Neutrophil (primary cell): Measurements from ENCODE around the gene CREG1.

Experiments
- H3K27ac ChIP-seq: fragments of 200-600 bp; sonication (generic); 2 replicates; pipeline ENCODE4 v1.5.1; 2016; ENCODE audit warnings: mild to moderate bottlenecking, moderate library complexity
- H3K27me3 ChIP-seq: fragments of 200-600 bp; sonication (generic); 2 replicates; pipeline ENCODE4 v1.6.0; 2016; ENCODE audit warnings: mild to moderate bottlenecking
- H3K36me3 ChIP-seq: fragments of 200-600 bp; sonication (generic); 2 replicates; pipeline ENCODE4 v1.5.1; 2017
- H3K4me1 ChIP-seq, 2 experiments: fragments of 200-600 bp in 1 of 2; sonication (generic) in 1 of 2; 1 replicate in 1 of 2; 2 replicates in 1 of 2; pipeline versions ENCODE4 v1.5.1 to v1.6.1; 2013 to 2016; ENCODE audit warnings: low read depth in 1 of 2, low read length in 1 of 2, mild to moderate bottlenecking in 1 of 2, moderate library complexity in 1 of 2; ENCODE audit not compliant: control insufficient read depth in 1 of 2, insufficient read depth in 1 of 2
- H3K4me3 ChIP-seq, 2 experiments: fragments of 200-600 bp in 1 of 2; sonication (generic) in 1 of 2; 1 replicate in 1 of 2; 2 replicates in 1 of 2; pipeline ENCODE4 v1.5.1; 2013 to 2016; ENCODE audit warnings: low read depth in 1 of 2, low read length in 1 of 2, mild to moderate bottlenecking in 1 of 2, moderate library complexity in 1 of 2
- H3K9me3 ChIP-seq: fragments of 200-600 bp; sonication (generic); 2 replicates; pipeline ENCODE4 v1.5.1; 2016
- CTCF ChIP-seq: fragments of 200-600 bp; sonication (generic); IDR thresholded peaks from 2 replicates; pipeline ENCODE4 v1.5.1; 2016; ENCODE audit warnings: antibody characterized with exemption

Gene CREG1

GRCh38 chr1:167567663-167568062, 14.1 kb upstream of the CREG1 start:
- no peaks in the 10 kb centered on the region for H3K27me3 ChIP-seq
- no peak for TF ChIP-seq CTCF

GRCh38 chr1:167566766-167567165, 13.2 kb upstream of the CREG1 start:
- peaks cover 14 to 21% of the 10 kb centered on the region in 2 experiments for H3K4me1 ChIP-seq

More at GRCh38 chr1:167567663-167568062, 14.1 kb upstream of the CREG1 start:
- Histone ChIP-seq H3K4me1 (peaks cover 14 to 21% of the 10 kb centered on the region in 2 experiments), H3K36me3 (no peaks in the 10 kb centered on the region), H3K9me3 (no peaks in the 10 kb centered on the region), H3K4me3 (no peak overlapping the region), H3K27ac (no peak overlapping the region)

GRCh38 chr1:167565922-167566321, 12.4 kb upstream of the CREG1 start:
- no peak overlapping the region for H3K4me3 ChIP-seq
- no peak for TF ChIP-seq CTCF
- no peaks in the 10 kb centered on the region for H3K27me3 ChIP-seq
- H3K36me3 ChIP-seq = no peaks in the 10 kb centered on the region
- no peaks in the 10 kb centered on the region for H3K9me3 ChIP-seq
- peaks cover 14 to 21% of the 10 kb centered on the region in 2 experiments for H3K4me1 ChIP-seq
- H3K27ac ChIP-seq = no peak overlapping the region

More at GRCh38 chr1:167566766-167567165, 13.2 kb upstream of the CREG1 start:
- H3K9me3 ChIP-seq = no peaks in the 10 kb centered on the region
- TF ChIP-seq CTCF = no peak
- H3K27me3 ChIP-seq = no peaks in the 10 kb centered on the region
- no peak overlapping the region for H3K4me3 ChIP-seq
- H3K36me3 ChIP-seq = no peaks in the 10 kb centered on the region
- H3K27ac ChIP-seq = no peak overlapping the region

GRCh38 chr1:167564612-167565270, 11.2 kb upstream of the CREG1 start:
- no peaks in the 10 kb centered on the region for H3K9me3 ChIP-seq
- no peak overlapping the region for H3K27ac ChIP-seq
- peaks cover 14 to 21% of the 10 kb centered on the region in 2 experiments for H3K4me1 ChIP-seq
- no peak overlapping the region for H3K4me3 ChIP-seq
- H3K27me3 ChIP-seq = no peaks in the 10 kb centered on the region
- TF ChIP-seq CTCF = no peak
- H3K36me3 ChIP-seq = no peaks in the 10 kb centered on the region

GRCh38 chr1:167563579-167564246, 10.2 kb upstream of the CREG1 start:
- H3K4me1 ChIP-seq = peaks cover 14 to 21% of the 10 kb centered on the region in 2 experiments
- no peaks in the 10 kb centered on the region for H3K36me3 ChIP-seq
- no peak overlapping the region for H3K27ac ChIP-seq
- H3K4me3 ChIP-seq = no peak overlapping the region
- no peak for TF ChIP-seq CTCF
- H3K27me3 ChIP-seq = no peaks in the 10 kb centered on the region
- H3K9me3 ChIP-seq = no peaks in the 10 kb centered on the region
